GM19239 (cell line): ENCODE data around the gene SPIB.
"Not testable (repeated sequence)": the region's sequence is repeated elsewhere in the genome, so short reads cannot be mapped to it uniquely, and the experiment has no call there.

Source experiments
- DNase-seq: peaks from one replicate; pipeline ENCODE4 v3.0.0; 2011; ENCODE audit warnings: low spot score; ENCODE audit not compliant: insufficient read length
- FAIRE-seq: peaks from 2 replicates; lab custom pipeline; 2011; peaks lifted over from hg19 to GRCh38; lab: Jason Lieb, UNC

Gene SPIB

GRCh38 chr19:50433201-50434180, 14.8 kb downstream of the SPIB start:
- DNase-seq: no peak
- FAIRE-seq: no peak

DNA sequence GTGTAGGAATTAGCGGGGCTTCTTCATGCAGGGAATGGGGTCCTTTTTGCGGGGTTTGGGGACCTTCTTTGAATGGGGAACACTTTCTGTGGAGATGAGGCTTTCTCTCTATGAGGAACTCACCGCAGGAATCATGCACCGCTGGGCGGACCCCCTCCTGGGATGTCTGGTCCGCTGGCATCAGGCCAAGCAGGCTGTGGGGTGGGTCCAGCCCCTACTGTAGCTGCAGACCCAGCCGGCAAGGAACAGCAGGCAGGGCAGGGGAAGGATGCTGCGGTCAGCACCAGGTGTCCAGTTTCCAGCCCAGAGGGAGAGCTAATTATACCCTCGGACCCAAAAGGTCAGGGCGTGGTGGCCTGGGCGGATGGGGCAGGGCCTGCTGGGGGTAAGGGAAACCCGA, 15.8 kb downstream of the SPIB start:
- DNase-seq (no peak), FAIRE-seq (peak; percentile 8)

DNA sequence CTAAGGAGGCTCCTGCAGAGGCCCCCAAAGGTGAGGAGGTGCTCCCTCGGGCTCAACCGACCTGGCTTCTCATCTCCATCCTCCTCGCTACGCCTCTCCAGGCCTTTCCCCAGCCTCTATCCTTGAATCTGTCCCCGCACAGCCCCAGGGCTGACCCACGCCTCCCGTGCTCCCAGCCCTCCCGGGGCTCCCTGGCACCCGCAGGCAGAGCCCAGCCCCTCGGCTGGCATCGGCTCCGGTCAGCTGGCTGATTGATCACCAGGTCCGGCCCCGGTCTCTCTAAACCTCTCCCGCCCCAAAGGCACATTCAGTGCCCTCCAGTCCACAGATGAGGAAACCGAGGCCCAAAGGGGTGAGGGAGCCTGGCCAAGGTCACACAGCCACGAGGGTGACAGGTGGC, 16.5 kb downstream of the SPIB start:
- no peak for FAIRE-seq

DNA sequence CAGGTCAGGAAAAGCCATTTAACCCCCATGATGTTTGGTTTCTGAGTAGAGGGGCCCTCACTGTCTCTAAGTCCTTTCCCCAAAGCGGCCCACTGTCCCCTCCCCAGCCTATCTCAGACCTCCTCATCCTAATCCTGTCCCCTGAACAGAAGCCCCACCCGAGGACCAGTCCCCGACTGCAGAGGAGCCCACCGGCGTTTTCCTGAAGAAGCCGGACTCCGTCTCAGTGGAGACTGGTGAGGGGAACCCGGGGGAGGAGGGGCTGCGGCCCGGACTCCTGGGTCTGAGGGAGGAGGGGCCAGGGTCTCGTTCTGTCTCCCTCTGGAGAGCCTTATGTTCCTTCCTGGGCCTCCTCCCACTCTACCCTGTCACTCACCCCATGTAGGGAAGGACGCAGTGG, 16.9 kb downstream of the SPIB start:
- no peak for FAIRE-seq

More for the DNA sequence above, 16.5 kb downstream of the SPIB start:
- no peak for DNase-seq

DNA sequence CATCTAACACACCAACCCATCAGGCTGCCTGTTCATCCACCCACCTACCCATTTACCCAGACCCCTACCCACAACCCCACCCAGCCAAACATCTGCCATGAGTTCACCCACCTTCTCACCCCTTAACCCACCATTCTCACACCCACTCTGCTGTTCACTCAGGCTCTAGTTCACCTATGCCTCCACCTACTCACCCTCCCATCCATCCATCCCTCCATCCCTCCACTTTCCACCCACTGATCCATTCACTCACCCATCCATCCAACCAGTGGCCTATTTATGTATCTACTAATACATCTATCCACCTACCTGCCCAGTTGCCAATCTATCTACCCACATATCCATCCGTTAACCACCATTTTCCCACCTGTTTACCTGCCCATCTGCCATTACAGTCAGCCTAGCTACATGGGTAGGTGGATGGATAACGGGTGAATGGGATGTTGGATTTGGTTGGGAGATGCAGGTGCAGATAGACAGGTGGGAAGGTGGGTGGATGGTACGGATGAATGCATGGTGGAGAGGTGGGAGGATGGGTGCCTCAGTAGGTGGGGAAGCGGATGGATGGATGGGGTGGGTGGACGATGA, 19.2 kb downstream of the SPIB start:
- no peak for DNase-seq
- no peak for FAIRE-seq

More for the DNA sequence above, 16.9 kb downstream of the SPIB start:
- DNase-seq: no peak

- not testable (repeated sequence) for FAIRE-seq, DNase-seq
These were observed 20.4 kb downstream of the SPIB start for GRCh38 chr19:50439130-50439529.

GRCh38 chr19:50444059-50444458, 25.3 kb downstream of the SPIB start:
- no peak for DNase-seq
- FAIRE-seq: no peak

GRCh38 chr19:50447053-50447452, 28.3 kb downstream of the SPIB start:
- DNase-seq: no peak
- no peak for FAIRE-seq

- no peak for DNase-seq
- FAIRE-seq: no peak
These were observed 29.0 kb downstream of the SPIB start for GRCh38 chr19:50447750-50448149.

- no peak for FAIRE-seq
These were observed 30.6 kb downstream of the SPIB start for GRCh38 chr19:50449236-50449899.

GRCh38 chr19:50450369-50451222, 31.9 kb downstream of the SPIB start:
- DNase-seq: no peak
- no peak for FAIRE-seq

More at GRCh38 chr19:50449236-50449899, 30.6 kb downstream of the SPIB start:
- no peak for DNase-seq

DNA sequence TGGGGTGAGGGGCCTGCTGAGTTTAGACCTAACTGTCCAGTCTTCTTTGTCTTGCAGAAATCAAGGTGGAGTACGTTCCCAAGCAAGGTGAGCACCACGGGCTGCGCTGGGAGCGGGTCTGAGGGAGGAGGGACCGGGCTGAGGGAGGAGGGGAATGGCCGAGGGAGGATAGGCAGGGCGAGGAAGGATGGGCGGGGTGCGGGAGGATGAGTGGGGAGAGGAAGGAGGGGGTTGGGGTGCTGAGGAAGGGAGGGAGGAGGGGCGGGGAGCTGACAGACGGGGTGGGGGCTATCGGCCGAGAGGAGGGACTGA, 32.4 kb downstream of the SPIB start:
- FAIRE-seq (no peak), DNase-seq (no peak)

GRCh38 chr19:50453243-50453642, 34.5 kb downstream of the SPIB start:
- no peak for FAIRE-seq
- no peak for DNase-seq

DNA sequence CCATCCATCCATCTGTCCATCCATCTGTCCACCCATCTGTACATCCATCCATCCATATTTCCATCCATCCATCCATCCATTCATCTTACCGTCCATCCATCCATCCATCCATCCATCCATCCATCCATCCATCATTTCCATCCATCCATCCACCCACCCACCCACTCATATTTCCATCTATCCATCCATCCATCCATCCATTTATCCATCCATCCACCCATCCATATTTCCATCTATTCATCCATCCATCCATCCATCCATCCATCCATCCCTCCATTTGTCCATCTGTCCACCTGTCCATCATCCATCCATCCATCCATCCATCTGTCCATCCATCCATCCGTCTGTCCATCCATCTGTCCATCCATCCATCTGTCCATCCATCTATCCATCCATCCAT, 37.3 kb downstream of the SPIB start:
- DNase-seq (no peak), FAIRE-seq (no peak)

GRCh38 chr19:50457300-50457699, 38.6 kb downstream of the SPIB start:
- DNase-seq: no peak

DNA sequence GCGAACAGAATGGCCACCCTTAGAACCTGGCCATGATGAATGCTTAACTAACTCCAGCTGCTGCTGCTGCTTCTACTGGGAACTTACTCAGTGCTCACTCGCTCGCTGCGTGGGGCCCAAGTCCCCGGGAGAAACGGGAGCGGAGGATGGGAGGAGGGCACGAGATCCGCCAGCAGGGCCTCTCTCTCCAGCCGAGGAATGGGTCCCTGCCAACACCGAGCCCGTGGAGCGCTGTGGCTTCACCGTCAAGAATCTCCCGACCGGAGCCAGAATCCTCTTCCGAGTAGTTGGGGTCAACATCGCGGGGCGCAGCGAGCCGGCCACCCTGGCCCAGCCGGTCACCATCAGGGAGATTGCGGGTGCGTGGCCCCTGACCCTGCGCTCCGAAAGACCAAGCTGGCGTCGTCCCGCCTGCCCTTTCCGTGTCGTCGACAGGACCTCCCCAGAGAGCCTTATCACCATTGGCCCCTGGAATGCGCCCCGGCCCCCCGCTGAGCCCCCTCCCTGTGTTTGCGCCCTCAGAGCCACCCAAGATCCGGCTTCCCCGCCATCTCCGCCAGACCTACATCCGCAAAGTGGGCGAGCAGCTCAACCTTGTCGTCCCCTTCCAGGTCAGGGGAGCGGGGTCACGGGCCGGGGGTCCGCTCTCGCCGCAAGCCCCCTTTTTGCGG, 39.8 kb downstream of the SPIB start:
- DNase-seq: no peak
- no peak for FAIRE-seq

More at GRCh38 chr19:50457300-50457699, 38.6 kb downstream of the SPIB start:
- FAIRE-seq: no peak

- no peak for DNase-seq
- no peak for FAIRE-seq
These were observed 40.3 kb downstream of the SPIB start for GRCh38 chr19:50459067-50459456.

DNA sequence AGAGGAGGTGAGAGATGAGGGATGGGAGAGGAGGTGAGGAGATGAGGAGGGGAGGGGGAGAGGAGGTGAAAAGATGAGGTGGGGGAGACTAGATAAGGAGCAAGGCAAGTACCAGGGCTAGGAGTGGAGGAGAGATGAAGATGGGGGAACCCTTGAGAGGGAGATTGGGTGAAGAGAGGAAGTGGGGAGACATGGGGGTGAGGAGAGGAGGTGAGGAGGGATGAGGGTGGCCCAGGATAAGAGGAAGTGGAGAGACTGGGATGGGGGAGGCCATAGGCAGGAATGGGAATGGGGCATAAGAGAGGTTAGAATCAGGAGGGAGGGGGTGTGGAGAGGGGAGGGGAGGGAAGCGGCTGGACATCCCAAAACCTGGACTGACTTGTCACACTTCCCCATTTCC, 40.9 kb downstream of the SPIB start:
- no peak for DNase-seq
- no peak for FAIRE-seq

- DNase-seq (peak; percentile 85), FAIRE-seq (peak; percentile 97)
These were observed 41.5 kb downstream of the SPIB start for GRCh38 chr19:50460161-50460765.
